Right renal cortex interstitium (tissue), 3 donors: ENCODE measurements around the gene RAB6B. TPM values are rescaled to one million over a fixed set of nuclear protein-coding genes. Genes with fewer than 3 reads are reported as not detected.
A peak's percentile ranks its signal among the peaks of the same experiment; 100 is the strongest.

Experiments
- DNase-seq, 3 donors: peaks; one replicate each; pipeline ENCODE4 v3.0.0-alpha.2; 2013; ENCODE audit warnings: low read depth in 3 of 3, low spot score in 2 of 3
- polyA plus RNA-seq, 3 donors: library from polyadenylated mRNA; unstranded; fragments of 120-200 nt; gene quantifications; one replicate each; pipeline ENCODE4 v1.2.1, GENCODE V29; 2013; ENCODE audit not compliant: insufficient read length in 3 of 3

RAB6B gene
- polyA plus RNA-seq, 3 donors: 16.5 to 19.2 (median 18.9) TPM

- DNase-seq: no peak
These were observed 35.4 kb upstream of the RAB6B start for GRCh38 chr3:133931084-133931483.

GRCh38 chr3:133930341-133930933, 34.8 kb upstream of the RAB6B start:
- DNase-seq: peak in 1 of 3 donors; percentile 53

- no peak for DNase-seq
These were observed 33.4 kb upstream of the RAB6B start for GRCh38 chr3:133928903-133929607.

GRCh38 chr3:133928136-133928893, 32.6 kb upstream of the RAB6B start:
- no peak for DNase-seq

- DNase-seq: no peak
These were observed 31.9 kb upstream of the RAB6B start for GRCh38 chr3:133927540-133928066.

GRCh38 chr3:133926736-133927539, 31.3 kb upstream of the RAB6B start:
- no peak for DNase-seq

- DNase-seq: no peak
These were observed 30.5 kb upstream of the RAB6B start for GRCh38 chr3:133925960-133926735.

- no peak for DNase-seq
These were observed 28.4 kb upstream of the RAB6B start for GRCh38 chr3:133924041-133924440.

- DNase-seq: no peak
These were observed 25.9 kb upstream of the RAB6B start for GRCh38 chr3:133921592-133921991.

GRCh38 chr3:133917144-133917543, 21.5 kb upstream of the RAB6B start:
- DNase-seq: no peak

GRCh38 chr3:133915685-133916658, 20.3 kb upstream of the RAB6B start:
- DNase-seq: no peak

GRCh38 chr3:133914839-133915600, 19.3 kb upstream of the RAB6B start:
- no peak for DNase-seq

- no peak for DNase-seq
These were observed 14.7 kb upstream of the RAB6B start for GRCh38 chr3:133910422-133910821.

- DNase-seq: no peak
These were observed 9.7 kb upstream of the RAB6B start for GRCh38 chr3:133905376-133905775.

GRCh38 chr3:133901847-133902246, 6.2 kb upstream of the RAB6B start:
- no peak for DNase-seq

- DNase-seq: no peak
These were observed 5.4 kb upstream of the RAB6B start for GRCh38 chr3:133901083-133901482.

- DNase-seq: no peak
These were observed 3.6 kb upstream of the RAB6B start for GRCh38 chr3:133899311-133899710.

GRCh38 chr3:133897547-133897946, 1.9 kb upstream of the RAB6B start:
- no peak for DNase-seq
